ENCODE results near the gene SFT2D2. TPM values are rescaled to one million over a fixed set of nuclear protein-coding genes. Genes with fewer than 3 reads are reported as not detected.
A peak's percentile ranks its signal among the peaks of the same experiment; 100 is the strongest.
"Not testable (repeated sequence)": the region's sequence is repeated elsewhere in the genome, so short reads cannot be mapped to it uniquely, and the experiment has no call there.

SFT2D2 gene
- 10.6 and 12.1 TPM in 2 replicates for polyA plus RNA-seq (2014; cell fraction: cytosol; rRNA removed)
- 6.9 and 8.5 TPM in 2 replicates for polyA plus RNA-seq (2014; cell fraction: nucleus; rRNA removed)

- DNase-seq (ENCODE audit: low spot score) = peak; percentile 78
Measured at GRCh38 chr1:168225476-168226190, at the start of gene SFT2D2. TSS of gene SFT2D2 (plus strand) at chr1:168226004. CDS start at chr1:168226080, 76 bp downstream.

GRCh38 chr1:168178227-168178637 lies 47.6 kb upstream of the SFT2D2 start:
- no peak for DNase-seq (ENCODE audit: low spot score)

- peak; percentile 98 for DNase-seq (ENCODE audit: low spot score)
Measured at GRCh38 chr1:168178638-168179437, 47.0 kb upstream of the SFT2D2 start, which contains the start of gene TIPRL. TSS of gene TIPRL (plus strand) at chr1:168178962. CDS start at chr1:168179078, 116 bp downstream.

- peak; percentile 35 for DNase-seq (ENCODE audit: low spot score)
Measured at GRCh38 chr1:168179438-168180147, 46.2 kb upstream of the SFT2D2 start.

- no peak for DNase-seq (ENCODE audit: low spot score)
Measured at GRCh38 chr1:168180148-168180524, 45.7 kb upstream of the SFT2D2 start.

GRCh38 chr1:168181063-168181720 lies 44.6 kb upstream of the SFT2D2 start:
- DNase-seq (ENCODE audit: low spot score) = not testable (repeated sequence)

- no peak for DNase-seq (ENCODE audit: low spot score)
Measured at GRCh38 chr1:168187177-168187576, 38.6 kb upstream of the SFT2D2 start.

GRCh38 chr1:168190403-168190802 lies 35.4 kb upstream of the SFT2D2 start:
- DNase-seq (ENCODE audit: low spot score) = no peak

GRCh38 chr1:168195199-168196135 lies 30.3 kb upstream of the SFT2D2 start:
- DNase-seq (ENCODE audit: low spot score) = no peak

- DNase-seq (ENCODE audit: low spot score) = no peak
Measured at GRCh38 chr1:168199056-168199455, 26.7 kb upstream of the SFT2D2 start.

GRCh38 chr1:168202941-168203654 lies 22.7 kb upstream of the SFT2D2 start:
- no peak for DNase-seq (ENCODE audit: low spot score)

GRCh38 chr1:168206111-168206510 lies 19.7 kb upstream of the SFT2D2 start:
- no peak for DNase-seq (ENCODE audit: low spot score)

GRCh38 chr1:168207673-168208072 lies 18.1 kb upstream of the SFT2D2 start:
- DNase-seq (ENCODE audit: low spot score) = not testable (repeated sequence)

- no peak for DNase-seq (ENCODE audit: low spot score)
Measured at GRCh38 chr1:168210312-168210711, 15.5 kb upstream of the SFT2D2 start.

GRCh38 chr1:168213349-168213748 lies 12.5 kb upstream of the SFT2D2 start:
- no peak for DNase-seq (ENCODE audit: low spot score)

GRCh38 chr1:168216171-168216570 lies 9.6 kb upstream of the SFT2D2 start:
- DNase-seq (ENCODE audit: low spot score) = no peak

GRCh38 chr1:168217664-168218063 lies 8.1 kb upstream of the SFT2D2 start:
- DNase-seq (ENCODE audit: low spot score) = no peak

GRCh38 chr1:168218658-168219057 lies 7.1 kb upstream of the SFT2D2 start:
- DNase-seq (ENCODE audit: low spot score) = no peak

- DNase-seq (ENCODE audit: low spot score) = no peak
Measured at GRCh38 chr1:168220470-168220871, 5.3 kb upstream of the SFT2D2 start.

GRCh38 chr1:168221275-168221674 lies 4.5 kb upstream of the SFT2D2 start:
- DNase-seq (ENCODE audit: low spot score) = no peak
